ENCODE results near the gene EZH2.

EZH2 gene

GRCh38 chr7:148898845-148899484 is 14.9 kb upstream of the EZH2 start:
- DNase-seq (ENCODE audit: low spot score) = no peak

- no peak for DNase-seq (ENCODE audit: low spot score)
Observed at GRCh38 chr7:148894591-148894990, 10.5 kb upstream of the EZH2 start.

- DNase-seq (ENCODE audit: low spot score) = no peak
Observed at GRCh38 chr7:148893071-148893470, 9.0 kb upstream of the EZH2 start.

GRCh38 chr7:148888300-148888699 is 4.2 kb upstream of the EZH2 start:
- DNase-seq (ENCODE audit: low spot score) = no peak

GRCh38 chr7:148886844-148887243 is 2.8 kb upstream of the EZH2 start:
- no peak for DNase-seq (ENCODE audit: low spot score)

GRCh38 chr7:148884299-148885022 is 370 bp upstream of the EZH2 start:
- peak; percentile 87 for DNase-seq (ENCODE audit: low spot score)

- DNase-seq (ENCODE audit: low spot score) = peak; percentile 32
Observed at GRCh38 chr7:148883266-148884048, 634 bp downstream of the EZH2 start.

- DNase-seq (ENCODE audit: low spot score) = peak; percentile 14
Observed at GRCh38 chr7:148882841-148883265, 1.2 kb downstream of the EZH2 start.

- no peak for DNase-seq (ENCODE audit: low spot score)
Observed at GRCh38 chr7:148882192-148882591, 1.9 kb downstream of the EZH2 start.

- no peak for DNase-seq (ENCODE audit: low spot score)
Observed at GRCh38 chr7:148878317-148878716, 5.8 kb downstream of the EZH2 start.

GRCh38 chr7:148877517-148877916 is 6.6 kb downstream of the EZH2 start:
- DNase-seq (ENCODE audit: low spot score) = no peak

- no peak for DNase-seq (ENCODE audit: low spot score)
Observed at GRCh38 chr7:148872188-148872587, 11.9 kb downstream of the EZH2 start.

- DNase-seq (ENCODE audit: low spot score) = no peak
Observed at GRCh38 chr7:148871551-148871950, 12.5 kb downstream of the EZH2 start.

- DNase-seq (ENCODE audit: low spot score) = no peak
Observed at GRCh38 chr7:148871030-148871429, 13.1 kb downstream of the EZH2 start.

GRCh38 chr7:148868378-148868674 is 15.8 kb downstream of the EZH2 start:
- no peak for DNase-seq (ENCODE audit: low spot score)

- no peak for DNase-seq (ENCODE audit: low spot score)
Observed at GRCh38 chr7:148867596-148868377, 16.3 kb downstream of the EZH2 start.

GRCh38 chr7:148866362-148866761 is 17.7 kb downstream of the EZH2 start:
- DNase-seq (ENCODE audit: low spot score) = no peak

GRCh38 chr7:148865283-148865682 is 18.8 kb downstream of the EZH2 start:
- DNase-seq (ENCODE audit: low spot score) = no peak

GRCh38 chr7:148863324-148863723 is 20.8 kb downstream of the EZH2 start:
- DNase-seq (ENCODE audit: low spot score) = no peak

GRCh38 chr7:148862481-148862880 is 21.6 kb downstream of the EZH2 start:
- no peak for DNase-seq (ENCODE audit: low spot score)

GRCh38 chr7:148858489-148858888 is 25.6 kb downstream of the EZH2 start:
- DNase-seq (ENCODE audit: low spot score) = no peak

GRCh38 chr7:148856891-148857290 is 27.2 kb downstream of the EZH2 start:
- no peak for DNase-seq (ENCODE audit: low spot score)

GRCh38 chr7:148856578-148856881 is 27.6 kb downstream of the EZH2 start:
- DNase-seq (ENCODE audit: low spot score) = no peak
